HT-29 (cell line): ENCODE measurements around the gene TRPV6. TPM values are rescaled to one million over a fixed set of nuclear protein-coding genes. Genes with fewer than 3 reads are reported as not detected.
A peak's percentile ranks its signal among the peaks of the same experiment; 100 is the strongest.

Experiments used
- DNase-seq: peaks from one replicate; pipeline ENCODE4 v3.0.0-alpha.2; 2015; ENCODE audit warnings: low spot score
- total RNA-seq: library from RNA; depleted of rRNA; stranded (reverse); fragments of >200 nt; shearing (Covaris generic); gene quantifications from 2 replicates; pipeline ENCODE4 v1.2.3, GENCODE V29; 2014; rRNA removed

The TRPV6 gene
- total RNA-seq, 1 experiment from 2014 or later = 0.56 TPM

GRCh38 chr7:142854372-142855113 lies 31.0 kb downstream of the TRPV6 start, which contains the start of gene EPHB6:
TSS of gene EPHB6 (plus strand) at chr7:142855076. CDS start at chr7:142863228, 8,152 bp downstream.
- DNase-seq = peak; percentile 80

DNA sequence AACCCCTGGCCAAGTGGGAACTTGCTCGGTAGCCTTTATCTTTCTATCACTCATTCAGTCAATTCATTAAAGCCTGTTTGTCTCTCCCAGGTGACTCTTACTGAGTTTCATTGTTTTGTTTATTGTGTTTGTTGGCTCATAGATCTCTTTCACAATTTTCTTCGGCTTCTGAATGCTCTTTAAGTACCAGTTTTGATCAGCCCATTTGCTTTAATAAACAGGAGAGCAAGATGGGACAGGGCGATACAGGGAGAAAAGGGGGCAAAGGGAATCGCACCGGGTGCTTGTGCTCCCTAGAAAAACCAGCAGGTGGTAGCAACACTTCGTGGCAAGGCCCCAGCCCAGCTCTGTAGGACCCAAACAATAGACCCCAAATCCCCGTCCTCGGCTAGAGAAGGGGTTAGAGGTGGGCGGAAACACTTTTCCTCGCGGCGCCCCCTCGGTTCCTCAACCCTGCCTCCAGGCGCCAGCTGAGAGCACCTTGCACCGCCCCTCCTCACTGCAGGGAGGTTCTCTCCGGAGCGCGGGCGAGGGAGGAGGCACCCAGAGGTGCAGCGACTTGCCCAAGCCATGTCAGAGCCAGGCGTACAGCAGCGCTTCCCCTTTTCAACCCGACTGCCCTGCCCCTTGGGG lies 31.7 kb downstream of the TRPV6 start:
- peak; percentile 91 for DNase-seq

DNA sequence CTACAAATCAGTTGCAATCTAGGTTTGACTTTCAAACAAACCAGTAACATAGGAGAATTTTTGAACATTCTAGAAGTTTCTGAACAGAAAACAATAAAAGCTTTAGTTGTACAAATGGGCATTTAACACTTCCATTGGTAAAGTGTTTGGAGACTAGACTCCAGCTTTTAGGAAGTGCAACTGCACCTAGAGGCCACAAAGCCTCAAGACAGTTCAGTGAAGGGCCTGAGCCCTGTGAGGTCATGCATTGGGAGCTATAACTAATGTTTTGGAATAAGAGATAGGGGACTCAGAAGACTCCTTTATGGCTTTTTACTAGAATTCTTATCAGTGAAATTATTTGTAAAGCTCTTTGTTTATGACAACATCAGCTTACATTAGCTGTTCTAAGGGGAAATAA lies 33.6 kb downstream of the TRPV6 start:
- no peak for DNase-seq

- no peak for DNase-seq
These were observed 34.3 kb downstream of the TRPV6 start for GRCh38 chr7:142851269-142851668.

DNA sequence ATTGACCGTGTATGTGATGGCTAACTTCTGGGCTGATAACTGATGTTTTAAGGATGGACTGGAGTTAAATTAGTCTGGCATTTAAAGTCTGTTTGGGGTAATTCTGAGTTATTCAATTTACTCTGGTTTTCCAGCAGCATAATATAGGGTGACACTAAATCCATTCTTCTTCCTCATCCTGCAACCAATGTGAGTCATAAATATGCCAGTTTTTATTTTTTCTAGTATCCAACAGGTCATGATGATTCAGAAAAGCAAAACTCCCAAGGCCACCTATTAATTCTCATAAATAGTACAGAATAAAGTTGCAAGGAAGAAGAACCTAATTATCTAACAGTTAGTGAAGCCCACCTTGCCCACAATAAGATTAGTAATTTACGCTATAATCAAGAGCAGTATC lies 38.2 kb downstream of the TRPV6 start:
- DNase-seq = no peak

DNA sequence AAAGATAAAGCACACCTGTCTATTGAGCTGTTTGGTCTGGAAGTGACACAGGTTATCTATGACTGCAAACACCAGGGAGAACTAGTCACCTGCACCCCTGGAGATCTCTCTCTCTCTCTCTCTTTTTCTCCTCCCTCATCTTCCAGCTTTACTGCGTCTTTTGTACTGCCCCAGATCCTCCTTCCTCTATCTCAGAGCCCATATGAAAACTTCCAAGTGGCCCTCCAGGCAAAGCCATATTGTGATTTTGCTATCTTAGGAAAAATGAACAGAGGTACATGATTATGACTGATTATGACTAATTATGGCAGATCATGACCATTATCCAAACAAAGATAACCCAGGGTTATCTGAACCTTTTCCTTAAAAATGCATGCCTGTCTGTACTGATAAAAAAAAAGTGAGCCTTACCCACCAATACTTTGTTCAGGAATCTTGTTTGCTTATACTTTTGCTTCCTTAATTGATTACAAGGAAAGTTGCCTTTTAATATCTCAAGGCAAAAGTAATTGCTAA lies 43.2 kb downstream of the TRPV6 start:
- no peak for DNase-seq

DNA sequence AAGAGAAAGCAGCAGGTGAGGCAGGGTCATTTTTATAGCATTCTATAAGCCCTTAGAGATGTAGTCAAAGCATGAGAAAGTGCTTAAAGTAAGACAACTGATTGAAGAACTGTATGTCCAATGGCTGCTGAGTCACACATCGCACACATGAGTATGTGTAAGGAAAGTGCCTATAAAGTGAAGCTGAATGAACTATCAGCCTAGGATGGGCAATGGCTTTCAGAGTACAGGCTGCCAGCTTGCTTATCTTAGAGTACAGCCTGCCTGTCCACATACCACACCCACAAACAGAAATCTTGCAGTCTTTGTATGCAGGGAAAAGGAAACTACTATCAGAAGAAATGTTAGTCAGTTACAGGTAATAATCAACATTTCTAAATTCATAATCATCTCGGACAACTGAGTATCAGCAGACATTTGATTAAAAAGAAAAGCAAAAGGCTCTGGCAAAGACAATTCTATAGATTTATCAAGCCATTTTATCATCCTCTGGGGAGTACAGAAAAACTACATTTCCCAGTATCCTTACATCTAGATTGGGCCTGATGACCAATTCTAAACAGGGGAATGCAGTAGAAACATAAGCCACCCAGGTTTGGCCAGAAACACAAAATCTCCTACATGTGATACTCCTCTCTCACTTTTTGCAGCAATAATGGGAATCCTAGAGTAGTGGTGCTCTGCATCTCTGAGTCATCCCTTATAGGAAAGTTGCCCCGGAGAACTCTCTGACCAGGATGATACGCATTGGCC lies 46.9 kb downstream of the TRPV6 start:
- DNase-seq = no peak

DNA sequence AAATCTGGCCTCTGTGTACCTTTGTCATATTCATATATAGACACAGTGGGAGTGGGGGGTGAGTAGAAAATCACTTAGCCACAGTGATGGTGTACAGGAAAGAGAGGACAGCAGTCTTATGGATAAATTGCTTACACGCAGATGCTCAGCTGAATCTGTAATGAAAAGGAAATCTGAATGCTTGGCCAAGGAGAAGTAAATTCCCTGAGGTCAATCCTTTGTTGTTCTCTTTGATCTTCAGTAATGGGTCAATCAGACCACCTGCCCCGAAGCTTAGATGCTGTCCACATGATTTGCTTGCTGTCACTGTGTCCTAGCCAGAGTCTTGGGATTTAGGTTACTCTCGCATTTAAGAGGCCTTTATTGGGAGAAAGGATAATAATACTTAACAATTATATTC lies 49.1 kb downstream of the TRPV6 start:
- DNase-seq = no peak

DNA sequence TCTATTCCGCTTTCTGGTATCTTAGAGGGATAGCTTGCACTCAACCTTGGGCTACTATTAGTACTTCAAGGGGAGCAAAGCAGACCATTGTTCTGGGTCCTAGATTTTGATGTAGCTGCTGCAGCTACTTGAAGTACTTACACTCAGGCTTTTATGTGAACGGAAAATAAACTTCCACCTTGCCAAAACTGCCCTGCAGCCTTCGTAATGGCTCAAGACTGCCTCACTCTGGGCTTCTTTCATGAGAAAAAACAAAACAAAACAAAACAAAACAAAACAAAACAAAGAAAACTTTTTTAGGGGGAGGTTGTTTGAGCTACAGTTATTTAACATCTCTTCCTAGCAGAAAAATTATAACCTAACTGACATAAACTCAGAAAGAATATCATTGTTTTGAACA lies 50.1 kb downstream of the TRPV6 start:
- no peak for DNase-seq

- peak; percentile 45 for DNase-seq
These were observed 52.1 kb downstream of the TRPV6 start for GRCh38 chr7:142833174-142834048.

DNA sequence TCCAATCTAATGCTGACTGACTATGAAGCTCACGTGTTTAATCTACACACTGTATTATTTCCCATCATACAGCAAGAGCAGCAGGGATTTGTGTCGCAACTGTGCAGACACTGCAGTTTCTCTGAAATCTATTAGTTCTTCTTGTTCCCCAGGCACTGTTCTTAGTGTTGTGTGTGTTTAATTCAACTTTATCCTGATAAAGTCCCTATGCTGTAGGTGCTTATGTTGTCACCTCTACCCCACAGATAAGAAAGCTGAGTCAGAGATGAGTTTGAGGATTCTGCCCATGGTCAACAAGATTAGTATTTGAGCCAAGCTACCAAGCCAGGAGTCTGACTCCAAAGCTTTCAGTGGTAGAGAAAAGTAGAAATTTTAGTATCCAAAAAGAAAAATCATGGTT lies 53.1 kb downstream of the TRPV6 start:
- DNase-seq = peak; percentile 36

- DNase-seq = peak; percentile 70
These were observed 57.5 kb downstream of the TRPV6 start for GRCh38 chr7:142827951-142828500.

GRCh38 chr7:142822714-142823113 lies 62.8 kb downstream of the TRPV6 start:
- DNase-seq = no peak

Other genes starting within 250 kb of the TRPV6 start
- 3.2 and 3.3 TPM in 2 replicates for gene PRSS1, start 136.3 kb downstream of the TRPV6 start, total RNA-seq
- 0.79 and 1.3 TPM in 2 replicates for gene PRSS2, start 114.8 kb downstream of the TRPV6 start, total RNA-seq
- 35.9 and 45.9 TPM in 2 replicates for gene EPHB6, start 30.7 kb downstream of the TRPV6 start, total RNA-seq
- gene TRPV5, start 48.0 kb upstream of the TRPV6 start, total RNA-seq = 0.18 TPM in 1 of 2 replicates, not detected in the other
- gene LLCFC1, start 53.7 kb upstream of the TRPV6 start, total RNA-seq = not detected in 2 replicates
- gene KEL, start 76.6 kb upstream of the TRPV6 start, total RNA-seq = 0.13 TPM in 1 of 2 replicates, not detected in the other
- 0.29 TPM in 1 of 2 replicates, not detected in the other for gene OR9A2, start 141.4 kb upstream of the TRPV6 start, total RNA-seq
- not detected in 2 replicates for gene OR6V1, start 166.6 kb upstream of the TRPV6 start, total RNA-seq
- gene PIP, start 246.3 kb upstream of the TRPV6 start, total RNA-seq = not detected in 2 replicates